OCI-LY7 (cell line): ENCODE results near the gene PRDM10. TPM values are rescaled to one million over a fixed set of nuclear protein-coding genes. Genes with fewer than 3 reads are reported as not detected.

Source experiments
- BruUV-seq: library from RNA; stranded (reverse); fragments of 400-500 nt; replicated peaks from 2 replicates; lab custom pipeline; 2021; lab: Mats Ljungman, UMichigan
- CTCF ChIA-PET: fragments of 300-600 bp; sonication (Branson Sonifier 250); formaldehyde crosslinking; loops from one replicate; lab custom pipeline; 2022; ENCODE audit warnings: antibody characterized with exemption; ENCODE audit not compliant: unreplicated experiment; lab: Charles Lee
- POLR2A ChIA-PET: fragments of 300-600 bp; sonication (Branson Sonifier 250); formaldehyde crosslinking; loops from one replicate; lab custom pipeline; 2022; ENCODE audit warnings: antibody characterized with exemption; lab: Charles Lee
- DNase-seq: peaks from one replicate; pipeline ENCODE4 v3.0.0-alpha.2; 2015; ENCODE audit warnings: low spot score
- H2AFZ ChIP-seq: fragments of 200-600 bp; sonication (generic), shearing (Covaris generic); 2 replicates; pipeline ENCODE4 v1.6.1; 2014; ENCODE audit warnings: mild to moderate bottlenecking, antibody characterized with exemption, low read length, moderate library complexity
- H3K27ac ChIP-seq: fragments of 200-600 bp; sonication (generic); 2 replicates; pipeline ENCODE4 v1.5.1; 2014; ENCODE audit warnings: mixed run types, low read depth, mild to moderate bottlenecking, moderate library complexity, low read length, inconsistent platforms; ENCODE audit not compliant: poor library complexity, severe bottlenecking
- H3K36me3 ChIP-seq: fragments of 200-600 bp; sonication (generic); 2 replicates; pipeline ENCODE4 v1.6.1; 2014; ENCODE audit warnings: mild to moderate bottlenecking, antibody characterized with exemption, low read length, moderate library complexity, mixed read lengths; ENCODE audit not compliant: insufficient read depth
- H3K4me1 ChIP-seq: fragments of 200-600 bp; sonication (generic); 2 replicates; pipeline ENCODE4 v1.5.1; 2014; ENCODE audit warnings: mild to moderate bottlenecking, low read length; ENCODE audit not compliant: insufficient read depth, poor library complexity, severe bottlenecking
- H3K4me2 ChIP-seq: fragments of 200-600 bp; sonication (generic); 2 replicates; pipeline ENCODE4 v1.6.1; 2014; ENCODE audit warnings: mild to moderate bottlenecking, low read length
- H3K4me3 ChIP-seq: fragments of 200-600 bp; sonication (generic); 2 replicates; pipeline ENCODE4 v1.5.1; 2014; ENCODE audit warnings: mild to moderate bottlenecking, low read depth, low read length; ENCODE audit not compliant: poor library complexity, severe bottlenecking
- H3K79me2 ChIP-seq: fragments of 200-600 bp; sonication (generic); 2 replicates; pipeline ENCODE4 v1.6.1; 2016; ENCODE audit warnings: low read depth, mild to moderate bottlenecking, low read length, moderate library complexity, mixed read lengths; ENCODE audit not compliant: insufficient read depth
- H3K9me2 ChIP-seq: fragments of 200-600 bp; sonication (generic); 2 replicates; pipeline ENCODE4 v1.6.1; 2016; ENCODE audit warnings: mild to moderate bottlenecking, low read length, mixed read lengths; ENCODE audit not compliant: insufficient read depth
- H3K9me3 ChIP-seq: fragments of 200-600 bp; sonication (generic); 2 replicates; pipeline ENCODE4 v1.6.1; 2014; ENCODE audit warnings: mild to moderate bottlenecking, mixed run types, low read length, mixed read lengths
- H4K20me1 ChIP-seq: fragments of 200-600 bp; sonication (generic); 2 replicates; pipeline ENCODE4 v1.6.1; 2014; ENCODE audit warnings: mild to moderate bottlenecking, antibody characterized with exemption, low read length, moderate library complexity, mixed read lengths; ENCODE audit not compliant: insufficient read depth
- CTCF ChIP-seq: fragments of 200-600 bp; sonication (generic); conservative IDR thresholded peaks from 2 replicates; pipeline ENCODE4 v1.5.1; 2014; ENCODE audit warnings: mild to moderate bottlenecking, antibody characterized with exemption, low read length, moderate library complexity, mixed read lengths
- EZH2phosphoT487 ChIP-seq: fragments of 200-600 bp; sonication (generic); IDR thresholded peaks from 2 replicates; pipeline ENCODE4 v1.6.1; 2018; ENCODE audit warnings: low read depth, borderline replicate concordance, mild to moderate bottlenecking, mixed run types, antibody characterized with exemption, low read length, moderate library complexity, mixed read lengths
- intact Hi-C: fragments of 100-400 bp; cut with micrococcal nuclease; formaldehyde crosslinking; loops from one replicate; pipeline ENCODE4 v1.10.0; 2022; ENCODE audit not compliant: unreplicated experiment
- total RNA-seq, 2 experiments: library from RNA; depleted of rRNA in 1 of 2; stranded (reverse); fragments of >200 nt in 1 of 2; shearing (Covaris generic) in 1 of 2; gene quantifications; 2 replicates each; pipeline ENCODE4 v1.2.3, GENCODE V29; 2014 to 2022

The PRDM10 gene
- total RNA-seq, 2 experiments from 2014 or later: 29.8 to 60.6 TPM

DNA sequence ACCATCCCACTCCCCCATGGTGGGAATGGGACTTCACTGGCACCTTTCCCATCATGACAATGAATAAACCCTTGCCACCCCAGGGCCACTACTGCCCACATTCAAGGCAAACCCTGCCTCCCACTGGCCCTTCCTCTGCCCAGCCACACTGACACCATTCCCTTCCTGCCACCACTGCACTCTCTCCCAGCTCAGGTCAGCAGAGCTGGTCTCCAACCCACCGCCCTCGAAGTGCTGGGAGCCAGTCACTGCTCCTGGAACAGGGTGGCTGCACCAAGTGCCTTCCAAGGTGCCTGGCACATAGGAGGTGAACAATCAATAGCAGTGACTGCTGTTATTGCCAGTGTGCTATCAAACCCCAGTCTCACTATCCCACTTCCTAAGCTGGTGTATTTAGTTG lies 27.1 kb downstream of the PRDM10 start:
- Histone ChIP-seq H3K9me2 (no peaks in the 10 kb centered on the region), H3K4me3 (no peak overlapping the region), H3K27ac (no peak overlapping the region), H3K79me2 (peaks cover 11% of the 10 kb centered on the region; the same call in 1 of the 2 replicates), H3K9me3 (no peaks in the 10 kb centered on the region), H3K4me1 (peaks cover 87% of the 10 kb centered on the region), H3K36me3 (no peaks in the 10 kb centered on the region), H4K20me1 (no peaks in the 10 kb centered on the region), H2AFZ (no peak overlapping the region), H3K4me2 (no peak overlapping the region)
- no peak for DNase-seq
- intact Hi-C loops: no loop called here
- ChIA-PET POLR2A (interaction anchor here (0.6 to 12.4 kb wide), 3 partner anchors 17 to 27 kb away, joined by 3 to 228 read pairs (median 5); partner anchors contain the start of gene PRDM10), CTCF (interaction anchor here (1.3 kb wide), 1 partner anchor 17 kb away, joined by 7 read pairs; no protein-coding TSS in a partner anchor)
- no peak for TF ChIP-seq EZH2phosphoT487
- TF ChIP-seq CTCF: no peak
- no TSS peak for BruUV-seq

- Histone ChIP-seq H3K36me3 (no peaks in the 10 kb centered on the region), H2AFZ (peak overlapping the region; percentile 12; the same call in 1 of the 2 replicates), H4K20me1 (no peaks in the 10 kb centered on the region), H3K4me3 (no peak overlapping the region), H3K9me2 (no peaks in the 10 kb centered on the region), H3K4me1 (peaks cover 87% of the 10 kb centered on the region), H3K79me2 (peaks cover 11% of the 10 kb centered on the region; the same call in 1 of the 2 replicates), H3K4me2 (peak overlapping the region; percentile 85; the same call in 1 of the 2 replicates), H3K27ac (peak overlapping the region; percentile 98), H3K9me3 (no peaks in the 10 kb centered on the region)
- no peak for DNase-seq
- TF ChIP-seq EZH2phosphoT487: no peak
- no peak for TF ChIP-seq CTCF
- no TSS peak for BruUV-seq
- intact Hi-C loops: no loop called here
- POLR2A ChIA-PET: interaction anchor here (1.0 to 12.4 kb wide), 5 partner anchors 8 to 144 kb away, joined by 4 to 228 read pairs (median 80); no protein-coding TSS in a partner anchor
- CTCF ChIA-PET: interaction anchor here (1.8 kb wide), 1 partner anchor 19 kb away, joined by 5 read pairs; no protein-coding TSS in a partner anchor
These were observed 28.0 kb downstream of the PRDM10 start for GRCh38 chr11:129974672-129975071.

DNA sequence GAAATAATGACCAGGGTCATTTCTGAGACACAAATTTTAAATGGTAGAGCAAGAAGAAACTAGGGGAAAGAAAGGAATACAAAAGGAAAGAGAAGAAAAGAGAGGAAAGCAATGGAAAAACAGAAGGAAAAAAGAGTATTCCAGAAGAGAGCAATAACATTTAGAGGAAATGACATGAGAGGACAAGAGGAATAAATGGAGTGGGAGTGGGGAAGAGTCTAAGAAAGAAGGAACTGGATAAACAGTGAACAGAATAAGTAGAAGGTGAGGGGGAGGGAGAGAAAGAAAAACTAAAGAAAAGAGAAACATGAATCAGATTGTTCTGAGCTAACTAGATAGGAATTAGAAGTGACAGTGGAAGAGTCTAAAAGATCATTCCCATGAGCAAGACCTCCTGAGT lies 28.4 kb downstream of the PRDM10 start:
- Histone ChIP-seq H2AFZ (peak overlapping the region; percentile 12; the same call in 1 of the 2 replicates), H4K20me1 (no peaks in the 10 kb centered on the region), H3K4me2 (peak overlapping the region; percentile 85), H3K4me1 (peaks cover 87% of the 10 kb centered on the region), H3K79me2 (peaks cover 12% of the 10 kb centered on the region; the same call in 1 of the 2 replicates), H3K27ac (peak overlapping the region; percentile 98), H3K9me3 (no peaks in the 10 kb centered on the region), H3K36me3 (no peaks in the 10 kb centered on the region), H3K9me2 (no peaks in the 10 kb centered on the region), H3K4me3 (peak overlapping the region; percentile 60)
- no peak for TF ChIP-seq EZH2phosphoT487
- TF ChIP-seq CTCF: no peak
- no TSS peak for BruUV-seq
- DNase-seq: no peak
- POLR2A ChIA-PET: interaction anchor here (0.7 to 12.4 kb wide), 13 partner anchors 9 to 180 kb away, joined by 4 to 228 read pairs (median 15); partner anchors contain the start of gene PRDM10
- CTCF ChIA-PET: interaction anchor here (0.6 to 3.7 kb wide), 7 partner anchors 10 to 29 kb away, joined by 3 to 21 read pairs (median 5); no protein-coding TSS in a partner anchor
- intact Hi-C loops: no loop called here
